ENCODE measurements around the gene GJE1. TPM values are rescaled to one million over a fixed set of nuclear protein-coding genes. Genes with fewer than 3 reads are reported as not detected.

GJE1 gene
- total RNA-seq, 2 donors from 2014 or later = not detected

- Histone ChIP-seq H3K9me3 (ENCODE audit: control insufficient read depth, low read length) (no peaks in the 10 kb centered on the region), H3K27ac (ENCODE audit: low read depth, low read length) (no peak overlapping the region), H3K4me1 (ENCODE audit: control insufficient read depth, insufficient read depth, low read length) (no peaks in the 10 kb centered on the region), H3K4me3 (ENCODE audit: low read length) (no peak overlapping the region), H3K9ac (ENCODE audit: extremely low read depth, low read length, poor library complexity, severe bottlenecking) (no peak overlapping the region), H3K27me3 (ENCODE audit: control insufficient read depth, insufficient read depth, low read length, poor library complexity, severe bottlenecking) (no peaks in the 10 kb centered on the region), H3K36me3 (ENCODE audit: control insufficient read depth, insufficient read depth, low read length) (peaks cover 21% of the 10 kb centered on the region)
- Mint-ChIP-seq H3K27me3 (ENCODE audit: insufficient read depth) (no peaks in the 10 kb centered on the region), H3K9me3 (no peaks in the 10 kb centered on the region), H3K4me3 (no peak overlapping the region), H3K27ac (no peak overlapping the region), H3K4me1 (no peaks in the 10 kb centered on the region), H3K36me3 (ENCODE audit: low read depth) (peaks cover 17% of the 10 kb centered on the region)
- TF ChIP-seq, protein P1, sequence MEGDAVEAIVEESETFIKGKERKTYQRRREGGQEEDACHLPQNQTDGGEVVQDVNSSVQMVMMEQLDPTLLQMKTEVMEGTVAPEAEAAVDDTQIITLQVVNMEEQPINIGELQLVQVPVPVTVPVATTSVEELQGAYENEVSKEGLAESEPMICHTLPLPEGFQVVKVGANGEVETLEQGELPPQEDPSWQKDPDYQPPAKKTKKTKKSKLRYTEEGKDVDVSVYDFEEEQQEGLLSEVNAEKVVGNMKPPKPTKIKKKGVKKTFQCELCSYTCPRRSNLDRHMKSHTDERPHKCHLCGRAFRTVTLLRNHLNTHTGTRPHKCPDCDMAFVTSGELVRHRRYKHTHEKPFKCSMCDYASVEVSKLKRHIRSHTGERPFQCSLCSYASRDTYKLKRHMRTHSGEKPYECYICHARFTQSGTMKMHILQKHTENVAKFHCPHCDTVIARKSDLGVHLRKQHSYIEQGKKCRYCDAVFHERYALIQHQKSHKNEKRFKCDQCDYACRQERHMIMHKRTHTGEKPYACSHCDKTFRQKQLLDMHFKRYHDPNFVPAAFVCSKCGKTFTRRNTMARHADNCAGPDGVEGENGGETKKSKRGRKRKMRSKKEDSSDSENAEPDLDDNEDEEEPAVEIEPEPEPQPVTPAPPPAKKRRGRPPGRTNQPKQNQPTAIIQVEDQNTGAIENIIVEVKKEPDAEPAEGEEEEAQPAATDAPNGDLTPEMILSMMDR (conservative IDR thresholded peaks at IDR 0.05) = no peak
- DNase-seq = no peak
Measured at GRCh38 chr6:142182004-142182403, 49.3 kb downstream of the GJE1 start.

DNA sequence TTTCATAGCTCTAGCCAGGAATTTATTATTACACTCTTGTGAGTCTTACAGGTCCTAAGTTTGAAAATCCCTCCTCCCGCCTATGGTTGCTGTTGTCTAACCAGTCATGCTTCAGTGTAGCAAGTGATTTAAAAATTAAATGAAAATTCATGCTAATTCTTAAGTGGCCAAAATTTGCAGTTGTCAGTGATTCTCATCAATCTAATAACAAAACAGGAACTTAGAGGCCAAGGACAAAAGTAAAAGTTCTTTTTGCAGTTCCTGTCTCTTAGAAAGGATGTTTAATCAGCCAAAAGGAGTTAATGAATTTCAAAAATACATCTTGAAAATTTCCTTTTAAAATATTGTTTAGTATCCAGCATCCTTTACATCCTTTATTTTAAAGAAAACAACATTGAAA, 50.6 kb downstream of the GJE1 start:
- H3K27ac Mint-ChIP-seq = no peak overlapping the region
- H3K27me3 ChIP-seq (ENCODE audit: control insufficient read depth, insufficient read depth, low read length, poor library complexity, severe bottlenecking) = no peaks in the 10 kb centered on the region
- H3K4me1 ChIP-seq (ENCODE audit: control insufficient read depth, insufficient read depth, low read length) = no peaks in the 10 kb centered on the region
- H3K9me3 Mint-ChIP-seq = no peaks in the 10 kb centered on the region
- no peak overlapping the region for H3K9ac ChIP-seq (ENCODE audit: extremely low read depth, low read length, poor library complexity, severe bottlenecking)
- WGBS, 2 experiments (ENCODE audit: insufficient coverage in 1 of 2, insufficient read length in 1 of 2) = 94% methylated on average over 1 of the region's 1 CpG; no CpG with 5 or more reads in 1 of the 2 experiments
- H3K4me1 Mint-ChIP-seq = no peaks in the 10 kb centered on the region
- H3K9me3 ChIP-seq (ENCODE audit: control insufficient read depth, low read length) = no peaks in the 10 kb centered on the region
- H3K27ac ChIP-seq (ENCODE audit: low read depth, low read length) = no peak overlapping the region
- no peaks in the 10 kb centered on the region for H3K27me3 Mint-ChIP-seq (ENCODE audit: insufficient read depth)
- TF ChIP-seq, protein P1 (conservative IDR thresholded peaks at IDR 0.05) = no peak
- no peak overlapping the region for H3K4me3 Mint-ChIP-seq
- DNase-seq = no peak
- peaks cover 10% of the 10 kb centered on the region for H3K36me3 ChIP-seq (ENCODE audit: control insufficient read depth, insufficient read depth, low read length)
- H3K4me3 ChIP-seq (ENCODE audit: low read length) = no peak overlapping the region
- peaks cover 7% of the 10 kb centered on the region for H3K36me3 Mint-ChIP-seq (ENCODE audit: low read depth)

- Mint-ChIP-seq H3K4me1 (no peaks in the 10 kb centered on the region), H3K27me3 (ENCODE audit: insufficient read depth) (no peaks in the 10 kb centered on the region), H3K36me3 (ENCODE audit: low read depth) (peaks cover 10% of the 10 kb centered on the region), H3K9me3 (no peaks in the 10 kb centered on the region), H3K27ac (no peak overlapping the region), H3K4me3 (no peak overlapping the region)
- Histone ChIP-seq H3K4me1 (ENCODE audit: control insufficient read depth, insufficient read depth, low read length) (no peaks in the 10 kb centered on the region), H3K27me3 (ENCODE audit: control insufficient read depth, insufficient read depth, low read length, poor library complexity, severe bottlenecking) (no peaks in the 10 kb centered on the region), H3K27ac (ENCODE audit: low read depth, low read length) (no peak overlapping the region), H3K9ac (ENCODE audit: extremely low read depth, low read length, poor library complexity, severe bottlenecking) (no peak overlapping the region), H3K9me3 (ENCODE audit: control insufficient read depth, low read length) (no peaks in the 10 kb centered on the region), H3K36me3 (ENCODE audit: control insufficient read depth, insufficient read depth, low read length) (peaks cover 14% of the 10 kb centered on the region), H3K4me3 (ENCODE audit: low read length) (no peak overlapping the region)
- TF ChIP-seq, protein P1 (conservative IDR thresholded peaks at IDR 0.05) = no peak
- WGBS, 2 experiments (ENCODE audit: insufficient coverage in 1 of 2, insufficient read length in 1 of 2) = 100% methylated on average over 2 of the region's 2 CpGs; no CpG with 5 or more reads in 1 of the 2 experiments
- no peak for DNase-seq
Measured at GRCh38 chr6:142184307-142184706, 51.6 kb downstream of the GJE1 start.

Other genes starting within 250 kb of the GJE1 start
- under 1 TPM in 1 of 2 donors, not detected in 1; 0.33 TPM for gene NMBR, start 14.2 kb downstream of the GJE1 start, total RNA-seq
- gene VTA1, start 14.3 kb downstream of the GJE1 start, total RNA-seq = 10 to 100 TPM; 64.4 to 68.8 TPM
- 10 to 100 TPM; 20.4 to 26.8 TPM for gene ADGRG6, start 169.1 kb downstream of the GJE1 start, total RNA-seq

All from endodermal cell (in vitro differentiated cells).